Jurkat, Clone E6-1 (cell line): ENCODE data around the gene GHR.
"Not testable (repeated sequence)": the region's sequence is repeated elsewhere in the genome, so short reads cannot be mapped to it uniquely, and the experiment has no call there.

Experiments used
- DNase-seq: peaks from one replicate; pipeline ENCODE4 v3.0.0-alpha.2; 2011; ENCODE audit warnings: low read depth, low spot score
- H3K4me3 ChIP-seq: 2 replicates; pipeline ENCODE4 v1.5.1; 2011; ENCODE audit warnings: mild to moderate bottlenecking, low read length, control low read depth, moderate library complexity

Gene GHR

DNA sequence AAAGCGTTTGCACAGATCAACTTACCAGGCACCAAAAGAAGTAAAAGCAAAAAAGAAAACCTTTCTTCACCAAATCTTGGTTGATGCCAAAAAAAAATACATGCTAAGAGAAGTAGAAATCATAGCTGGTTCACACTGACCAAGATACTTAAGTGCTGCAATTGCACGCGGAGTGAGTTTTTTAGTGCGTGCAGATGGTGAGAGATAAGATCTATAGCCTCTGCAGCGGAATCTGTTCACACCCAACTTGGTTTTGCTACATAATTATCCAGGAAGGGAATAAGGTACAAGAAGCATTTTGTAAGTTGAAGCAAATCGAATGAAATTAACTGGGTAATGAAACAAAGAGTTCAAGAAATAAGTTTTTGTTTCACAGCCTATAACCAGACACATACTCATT, 297.0 kb downstream of the GHR start:
- H3K4me3 ChIP-seq: no peak overlapping the region
- DNase-seq: peak; percentile 41

GRCh38 chr5:42721484-42721883, 298.2 kb downstream of the GHR start:
- DNase-seq: no peak
- no peak overlapping the region for H3K4me3 ChIP-seq

- not testable (repeated sequence) for DNase-seq, H3K4me3 ChIP-seq
These were observed 311.4 kb downstream of the GHR start for GRCh38 chr5:42734531-42735058.

GRCh38 chr5:42740920-42741319, 317.7 kb downstream of the GHR start:
- DNase-seq: no peak
- H3K4me3 ChIP-seq: no peak overlapping the region

- no peak overlapping the region for H3K4me3 ChIP-seq
- no peak for DNase-seq
These were observed 322.2 kb downstream of the GHR start for GRCh38 chr5:42745426-42745825.

DNA sequence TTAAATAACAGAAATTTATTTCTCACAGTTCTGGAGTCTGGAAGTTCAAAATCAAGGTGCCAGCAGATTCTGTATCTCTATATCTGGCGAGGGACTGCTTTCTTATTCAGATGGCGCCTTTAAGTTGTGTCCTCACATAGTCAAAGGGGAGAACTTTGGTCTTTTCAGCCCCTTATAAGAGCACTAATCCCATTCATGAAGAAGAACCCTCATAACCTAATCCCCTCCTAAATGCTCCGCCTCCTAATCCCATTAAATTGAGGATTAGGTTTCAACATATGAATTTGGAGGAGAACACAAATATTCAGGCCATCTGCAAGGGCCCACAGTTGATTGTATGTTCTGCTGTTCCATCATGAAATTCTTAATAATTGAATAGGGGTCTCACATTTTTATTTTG, 322.6 kb downstream of the GHR start:
- no peak for DNase-seq
- H3K4me3 ChIP-seq: no peak overlapping the region

GRCh38 chr5:42749020-42749419, 325.8 kb downstream of the GHR start:
- peak; percentile 69 for DNase-seq
- no peak overlapping the region for H3K4me3 ChIP-seq

GRCh38 chr5:42750507-42750906, 327.3 kb downstream of the GHR start:
- no peak overlapping the region for H3K4me3 ChIP-seq
- DNase-seq: no peak

GRCh38 chr5:42751044-42751443, 327.8 kb downstream of the GHR start:
- no peak overlapping the region for H3K4me3 ChIP-seq
- DNase-seq: no peak

- no peak overlapping the region for H3K4me3 ChIP-seq
- no peak for DNase-seq
These were observed 329.9 kb downstream of the GHR start for GRCh38 chr5:42753099-42753498.

DNA sequence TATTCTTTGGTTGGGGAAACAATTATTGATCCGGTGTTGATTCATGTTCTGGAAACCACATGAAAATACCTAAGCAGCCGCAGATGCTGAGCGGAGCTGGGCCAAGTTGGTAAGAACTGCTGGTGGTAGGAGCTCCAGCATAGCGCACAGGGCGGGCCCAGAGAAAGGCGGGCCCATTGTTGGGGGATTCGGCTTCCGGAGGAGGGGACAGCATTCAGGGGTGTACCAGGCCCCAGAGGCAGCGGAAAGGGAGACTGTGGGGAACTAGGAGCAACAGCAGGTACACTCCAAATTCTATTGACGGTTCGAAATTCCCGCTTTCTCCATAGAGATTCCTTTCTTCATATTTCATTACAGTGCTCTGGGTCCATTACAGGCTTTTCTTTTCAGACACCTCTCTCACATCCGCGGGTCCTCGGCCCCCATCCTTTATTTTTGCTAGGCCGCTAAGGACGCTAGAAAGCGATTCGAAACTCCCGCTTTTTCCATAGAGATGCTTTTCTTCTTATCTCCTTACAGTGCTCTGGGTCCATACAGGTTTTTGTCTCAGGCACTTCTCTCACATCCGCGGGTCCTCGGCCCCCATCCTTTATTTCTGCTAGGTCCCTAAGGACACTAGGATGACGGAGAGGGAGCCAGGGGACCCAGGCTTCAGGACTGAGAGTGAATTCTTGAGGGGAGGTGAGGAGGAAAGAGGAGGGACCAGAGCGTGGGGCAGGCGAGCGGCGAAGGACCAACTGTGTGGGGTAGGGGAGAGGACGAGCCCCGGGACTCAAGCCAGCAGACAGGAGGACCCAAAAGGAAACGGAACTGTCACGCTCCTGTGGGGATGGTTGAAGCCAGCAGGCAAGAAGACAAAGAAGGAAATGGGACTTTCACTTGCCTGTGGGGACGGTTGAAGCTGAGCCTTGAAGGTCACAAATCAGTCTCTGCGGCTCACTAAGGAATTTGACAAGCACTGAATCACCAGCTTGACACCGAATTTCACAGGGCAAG, 333.7 kb downstream of the GHR start, which contains the start of gene CCDC152:
TSS of gene CCDC152 (plus strand) at position 213 of the 996 bp plus-strand sequence. CDS start 2,304 bp downstream, outside the sequence.
- peak; percentile 71 for DNase-seq

DNA sequence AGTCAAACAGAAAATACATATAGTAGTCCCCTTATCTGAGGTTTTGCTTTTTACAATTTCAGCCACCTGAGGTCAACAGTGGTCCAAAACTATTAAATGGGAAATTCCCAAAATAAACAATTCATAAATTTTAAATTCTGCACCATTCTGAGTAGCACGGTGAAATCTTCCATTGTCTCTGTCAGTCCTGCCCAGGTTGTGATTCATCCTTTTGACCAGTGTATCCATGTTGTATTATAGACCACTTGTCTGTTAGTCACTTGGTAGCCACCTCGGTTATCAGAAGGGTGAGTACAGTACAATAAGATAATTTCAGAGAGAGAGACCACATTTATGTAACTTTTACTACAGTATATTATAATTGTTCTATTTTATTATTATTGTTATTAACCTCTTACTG, 336.2 kb downstream of the GHR start:
- DNase-seq: no peak
- H3K4me3 ChIP-seq: no peak overlapping the region

More for the DNA sequence above, 333.7 kb downstream of the GHR start, which contains the start of gene CCDC152:
- H3K4me3 ChIP-seq: peak within 1 kb of the TSS; percentile 67

- no peak overlapping the region for H3K4me3 ChIP-seq
- DNase-seq: no peak
These were observed 337.2 kb downstream of the GHR start for GRCh38 chr5:42760426-42760825.

DNA sequence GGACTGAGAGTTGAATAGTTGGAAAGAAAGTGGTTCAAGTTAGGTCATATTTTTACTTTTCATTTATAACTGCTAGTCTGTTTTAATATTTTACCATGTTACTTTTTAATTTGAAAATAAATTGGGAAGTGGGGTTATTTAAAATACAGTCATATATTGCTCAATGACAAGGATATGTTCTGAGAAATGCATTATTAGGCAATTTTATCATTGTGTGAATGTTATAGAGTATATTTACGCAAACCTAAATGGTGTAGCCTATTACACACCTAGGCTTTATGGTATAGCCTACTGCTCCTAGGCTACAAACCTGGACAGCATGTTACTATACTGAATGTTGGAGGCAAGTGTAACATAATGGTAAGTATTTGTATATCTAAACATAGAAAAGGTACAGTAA, 338.6 kb downstream of the GHR start:
- no peak overlapping the region for H3K4me3 ChIP-seq

DNA sequence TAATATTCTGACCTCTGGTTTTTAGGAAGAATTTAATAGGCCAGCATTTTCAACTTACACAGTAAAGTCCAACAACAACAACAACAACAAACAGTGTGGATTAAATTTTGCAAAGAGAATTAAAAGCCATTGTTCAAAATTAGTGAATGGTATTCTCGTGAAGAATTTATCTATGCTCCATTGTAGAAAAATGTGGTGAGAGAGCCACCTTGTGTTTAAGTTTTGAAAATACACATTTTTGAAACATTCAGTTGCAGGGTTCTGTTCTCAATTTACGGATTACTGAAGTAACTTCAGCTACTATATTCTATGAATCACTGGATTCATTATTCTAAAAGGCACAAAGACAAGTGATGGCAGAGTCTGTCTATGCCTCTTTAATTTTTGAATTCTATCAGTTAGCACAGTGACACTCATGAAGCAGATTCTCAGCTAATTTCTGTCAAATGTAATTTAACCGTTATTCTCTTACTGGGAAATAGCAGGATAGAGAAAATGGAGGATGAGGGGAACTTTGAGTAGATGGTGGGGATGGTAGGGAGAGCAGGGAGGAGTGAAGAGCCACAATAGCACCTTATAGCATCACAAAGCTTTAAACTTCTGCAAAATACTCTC, 344.4 kb downstream of the GHR start:
- H3K4me3 ChIP-seq: no peak overlapping the region
- DNase-seq: no peak

More for the DNA sequence above, 338.6 kb downstream of the GHR start:
- DNase-seq: no peak

DNA sequence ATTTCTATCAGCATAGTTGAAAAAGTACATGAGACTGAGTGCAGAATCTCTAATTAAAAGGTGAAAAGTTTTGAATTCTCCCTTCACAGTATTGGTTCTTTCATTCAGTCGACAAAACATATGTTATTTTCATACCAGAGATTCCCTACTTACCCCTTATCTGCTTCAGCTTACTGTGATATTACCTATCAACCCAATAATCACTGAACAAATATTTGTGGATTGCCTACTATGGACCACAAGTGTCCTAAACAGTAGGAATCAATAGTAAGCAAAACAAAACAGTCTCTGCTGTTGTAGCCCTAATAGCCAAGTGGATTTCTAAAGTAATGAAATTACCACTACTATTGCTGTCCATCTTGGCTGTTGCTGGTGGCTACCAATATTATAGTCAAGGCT, 344.9 kb downstream of the GHR start:
- DNase-seq: no peak
- H3K4me3 ChIP-seq: no peak overlapping the region

DNA sequence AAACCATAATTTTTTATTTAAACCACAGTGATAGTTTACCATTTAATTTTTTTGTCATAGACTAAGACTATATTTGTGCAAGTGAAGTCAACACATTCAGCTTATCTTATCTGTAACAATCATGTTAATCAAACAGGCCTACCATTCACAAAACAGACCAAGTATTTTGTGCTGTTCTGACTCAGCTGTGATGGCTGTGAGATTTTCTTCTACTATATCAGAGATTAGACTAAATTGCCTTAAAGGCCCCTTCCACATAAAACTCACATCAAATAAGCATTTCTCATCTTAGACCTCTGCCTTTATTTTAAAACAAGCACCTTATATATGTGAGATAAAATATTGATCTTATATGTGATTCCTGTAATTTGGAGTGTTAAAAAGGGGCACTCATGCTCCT, 346.8 kb downstream of the GHR start:
- DNase-seq: no peak
- no peak overlapping the region for H3K4me3 ChIP-seq
